Stimulated activated CD4-positive, alpha-beta T cell treated with anti-CD3 and anti-CD28 coated beads, Interleukin-2, amount 100 ng/mL, for 48 hours (primary cell): ENCODE measurements around the gene CAMTA1.

Source experiments
- DNase-seq, 2 donors: peaks; one replicate each; pipeline ENCODE4 v3.0.0-alpha.2; 2020

The CAMTA1 gene

DNA sequence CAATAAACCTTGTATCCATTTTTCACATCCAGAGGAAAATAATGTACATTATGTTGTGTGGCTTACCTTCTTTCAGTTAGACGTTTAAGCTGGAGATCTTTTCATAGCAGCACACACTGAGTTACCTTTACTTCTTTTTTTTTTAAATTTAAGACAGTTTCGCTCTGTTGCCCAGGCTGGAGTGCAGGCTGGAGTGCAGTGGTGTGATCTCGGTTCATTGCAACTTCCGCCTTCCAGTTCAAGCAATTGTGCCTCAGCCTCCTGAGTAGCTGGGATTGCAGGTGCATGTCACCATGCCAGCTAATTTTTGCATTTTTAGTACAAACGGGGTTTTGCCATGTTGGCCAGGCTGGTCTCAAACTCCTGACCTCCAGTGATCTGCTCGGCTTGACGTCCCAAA, 7.4 kb upstream of the CAMTA1 start:
- no peak for DNase-seq

GRCh38 chr1:6779089-6779805, 6.0 kb upstream of the CAMTA1 start:
- no peak for DNase-seq

DNA sequence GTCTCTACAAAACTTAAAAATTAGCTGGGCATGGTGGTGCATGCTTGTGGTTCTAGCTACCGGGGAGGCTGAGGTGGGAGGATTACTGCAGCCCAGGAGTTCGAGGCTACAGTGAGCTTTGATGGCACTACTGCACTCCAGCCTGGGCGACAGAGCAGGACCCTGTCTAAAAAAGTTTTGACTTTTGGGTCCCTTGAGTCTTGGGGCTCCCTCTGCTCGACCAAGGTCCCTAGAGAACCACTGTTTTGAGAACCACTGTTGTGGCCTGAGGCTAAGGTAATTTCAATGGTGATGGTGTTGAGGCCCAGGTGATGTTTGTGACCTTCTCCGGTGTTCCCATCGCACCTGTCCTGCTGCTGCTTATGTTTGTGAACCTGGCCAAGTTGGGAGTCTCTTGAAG, 3.1 kb upstream of the CAMTA1 start:
- DNase-seq = no peak

GRCh38 chr1:6783221-6783620, 2.0 kb upstream of the CAMTA1 start:
- no peak for DNase-seq

- no peak for DNase-seq
Observed at GRCh38 chr1:6783936-6784559, 1.2 kb upstream of the CAMTA1 start.

GRCh38 chr1:6784560-6785317, 515 bp upstream of the CAMTA1 start:
- peak; percentile 98 for DNase-seq

DNA sequence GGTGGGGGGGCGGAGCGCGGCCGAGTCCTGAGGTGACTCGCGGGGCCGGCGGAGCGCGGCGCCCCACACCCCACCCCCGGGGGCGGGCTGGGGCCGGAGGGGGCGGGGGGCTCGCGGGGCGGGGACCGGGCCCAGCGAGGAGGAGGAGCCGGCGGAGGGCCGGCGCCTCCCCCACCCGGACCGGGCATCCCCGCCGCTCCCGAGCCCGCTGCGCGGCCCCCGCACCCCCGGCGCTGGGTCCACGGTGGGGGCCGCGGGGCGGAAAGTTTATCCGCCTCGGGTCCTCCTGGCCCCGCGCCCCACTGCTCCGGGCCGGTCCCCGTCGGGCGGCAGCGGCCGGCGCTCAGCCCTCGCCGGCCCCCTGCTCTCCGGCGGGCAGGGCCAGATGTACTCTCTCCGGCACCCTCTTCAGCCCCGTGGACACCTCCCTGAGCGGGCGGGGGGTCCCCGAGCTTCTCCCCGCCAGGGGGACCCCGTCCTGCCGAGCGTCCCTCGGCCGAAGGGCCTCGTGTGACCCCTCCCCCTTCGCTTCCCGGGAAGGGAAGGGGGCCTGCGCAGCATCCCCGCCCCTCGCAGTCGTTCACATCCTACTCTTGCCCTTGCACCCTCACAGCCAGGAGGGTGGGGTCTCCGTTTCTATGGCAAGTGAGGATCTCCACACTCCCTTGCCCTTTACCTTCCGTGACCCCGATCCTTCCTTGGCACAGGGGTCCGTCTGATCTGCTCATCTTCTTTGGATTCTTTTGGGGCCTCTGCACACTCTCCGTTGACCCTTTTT, 663 bp downstream of the CAMTA1 start:
- peak; percentile 14 to 31 for DNase-seq

GRCh38 chr1:6788946-6789345, 3.7 kb downstream of the CAMTA1 start:
- DNase-seq = no peak

DNA sequence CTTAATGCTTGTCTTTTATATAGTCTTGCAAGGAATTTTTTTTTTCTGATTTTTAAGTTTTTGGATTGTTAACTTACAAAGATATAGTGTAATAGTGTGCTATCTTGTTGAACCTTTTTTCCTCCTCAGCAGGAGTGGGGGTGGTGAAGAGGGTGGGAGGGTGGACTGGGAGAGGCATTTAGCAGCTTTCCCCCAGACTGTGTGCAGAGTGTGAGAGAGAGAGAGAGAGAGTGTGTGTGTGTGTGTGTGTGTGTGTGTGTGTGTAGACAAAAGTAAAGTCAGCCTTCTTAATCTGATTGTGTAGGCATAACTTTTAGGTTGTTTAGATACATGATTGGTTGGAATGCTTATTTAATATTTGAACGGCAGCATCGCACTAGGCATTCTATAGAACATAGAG, 4.9 kb downstream of the CAMTA1 start:
- no peak for DNase-seq

- DNase-seq = no peak
Observed at GRCh38 chr1:6794164-6794563, 8.9 kb downstream of the CAMTA1 start.

DNA sequence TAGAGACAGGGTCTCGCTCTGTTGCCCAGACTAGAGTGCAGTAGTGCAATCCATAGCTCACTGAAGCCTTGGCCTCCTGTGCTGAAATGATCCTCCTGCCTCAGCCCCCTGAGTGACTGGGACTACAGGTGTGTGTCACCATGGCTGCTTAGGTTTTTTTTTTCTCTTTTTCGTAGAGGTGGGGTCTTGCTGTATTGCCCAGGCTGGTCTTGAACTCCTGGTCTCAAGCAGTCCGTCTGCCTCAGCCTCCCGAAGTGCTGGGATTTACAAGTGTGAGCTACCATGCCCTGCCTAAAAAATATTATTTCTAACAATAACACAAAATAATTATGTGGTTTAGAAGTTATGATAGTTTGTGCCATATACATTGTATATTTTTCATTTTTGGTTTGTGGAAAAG, 9.9 kb downstream of the CAMTA1 start:
- DNase-seq = no peak

DNA sequence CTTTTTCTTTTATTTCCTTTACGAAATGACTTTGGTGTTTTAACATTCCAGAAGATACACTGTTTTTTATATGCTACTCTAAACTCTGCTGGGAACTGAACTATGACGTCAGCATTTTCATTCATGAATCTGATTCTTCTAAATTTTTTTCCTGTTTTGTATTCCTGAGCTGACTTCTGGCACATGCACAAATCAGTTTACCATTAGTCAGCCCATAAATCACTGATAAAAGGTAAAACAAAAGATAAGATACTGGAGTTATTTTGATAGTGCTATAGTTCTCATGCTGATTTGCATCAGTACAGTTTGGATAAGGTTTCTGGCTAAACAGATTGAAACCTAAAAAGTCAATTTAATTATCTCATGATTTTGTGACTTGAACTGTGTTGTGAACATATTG, 10.4 kb downstream of the CAMTA1 start:
- no peak for DNase-seq

DNA sequence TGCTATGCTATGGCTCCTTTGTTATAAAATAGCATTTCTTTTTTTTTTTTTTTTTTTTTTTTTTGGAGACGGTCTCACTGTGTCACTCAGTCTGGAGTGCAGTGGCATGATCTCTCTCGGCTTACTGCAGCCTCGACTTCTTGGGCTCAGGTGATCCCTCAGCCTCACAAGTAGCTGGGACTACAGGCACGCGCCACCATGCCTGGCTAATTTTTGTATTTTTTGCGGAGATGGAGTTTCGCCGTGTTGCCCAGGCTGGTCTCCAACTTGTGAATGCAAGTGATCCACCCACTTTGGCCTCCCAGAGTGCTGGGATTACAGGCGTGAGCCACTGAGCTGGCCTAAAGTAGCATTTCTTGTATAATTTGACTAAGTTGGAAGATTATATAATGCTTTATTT, 10.8 kb downstream of the CAMTA1 start:
- DNase-seq = no peak

DNA sequence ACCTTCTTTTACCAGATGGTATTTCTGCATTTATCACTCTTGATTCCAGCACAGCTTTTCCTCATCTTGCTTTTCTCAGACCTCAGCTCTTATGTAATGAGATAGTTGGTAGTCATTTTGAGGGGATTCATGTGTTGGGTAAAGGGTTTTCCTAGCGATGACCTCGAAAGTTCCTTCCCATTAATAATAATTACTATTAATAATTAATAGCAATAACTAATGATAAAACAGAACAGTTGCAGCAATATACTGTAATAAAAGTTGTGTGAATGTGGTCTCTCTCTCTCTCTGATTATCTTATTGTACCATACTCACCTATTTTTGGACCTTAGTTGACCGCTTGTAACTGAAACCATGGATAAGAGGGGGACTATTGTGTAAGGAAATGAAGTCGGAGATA, 14.2 kb downstream of the CAMTA1 start:
- DNase-seq = no peak

DNA sequence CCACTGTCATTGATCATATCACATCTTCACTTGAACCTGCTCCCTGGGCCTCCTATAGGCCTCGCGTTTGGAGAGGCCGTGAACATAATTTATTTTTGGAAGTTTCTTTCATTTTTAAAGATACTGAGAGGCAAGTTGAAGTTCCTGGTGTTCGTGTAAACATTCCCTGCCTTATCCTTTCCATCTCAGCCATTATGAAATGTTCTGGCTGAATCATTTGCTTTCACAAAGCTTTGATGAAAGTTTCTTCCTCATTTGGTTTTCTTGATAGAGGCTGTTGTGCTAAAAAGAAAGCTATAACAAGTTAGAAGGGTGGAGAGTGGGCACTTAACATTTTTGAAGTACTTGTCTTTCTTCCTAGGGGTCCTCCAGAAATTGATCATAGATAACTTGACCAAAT, 15.5 kb downstream of the CAMTA1 start:
- DNase-seq = no peak

- no peak for DNase-seq
Observed at GRCh38 chr1:6801199-6801598, 15.9 kb downstream of the CAMTA1 start.

DNA sequence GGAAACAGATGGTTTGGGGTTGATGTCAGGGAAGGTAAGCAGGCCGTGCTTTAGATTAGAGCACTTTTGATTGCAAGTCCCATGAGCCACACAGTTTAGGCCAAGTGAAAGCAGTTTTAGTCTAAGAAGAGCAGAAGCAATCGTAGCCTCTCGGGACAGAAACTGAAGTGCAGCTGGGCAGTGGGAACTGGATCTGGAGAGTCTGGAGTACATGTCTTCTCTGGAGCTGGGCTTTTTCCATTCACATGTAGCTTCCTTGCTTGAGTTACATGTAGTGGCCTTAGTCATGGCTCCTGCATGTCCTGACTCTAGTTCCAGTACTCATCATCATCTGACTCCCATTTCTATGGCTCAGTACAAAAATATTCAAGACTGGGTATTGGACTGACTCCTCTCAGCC, 16.7 kb downstream of the CAMTA1 start:
- no peak for DNase-seq

- no peak for DNase-seq
Observed at GRCh38 chr1:6802454-6802853, 17.2 kb downstream of the CAMTA1 start.

- no peak for DNase-seq
Observed at GRCh38 chr1:6802893-6803292, 17.6 kb downstream of the CAMTA1 start.

DNA sequence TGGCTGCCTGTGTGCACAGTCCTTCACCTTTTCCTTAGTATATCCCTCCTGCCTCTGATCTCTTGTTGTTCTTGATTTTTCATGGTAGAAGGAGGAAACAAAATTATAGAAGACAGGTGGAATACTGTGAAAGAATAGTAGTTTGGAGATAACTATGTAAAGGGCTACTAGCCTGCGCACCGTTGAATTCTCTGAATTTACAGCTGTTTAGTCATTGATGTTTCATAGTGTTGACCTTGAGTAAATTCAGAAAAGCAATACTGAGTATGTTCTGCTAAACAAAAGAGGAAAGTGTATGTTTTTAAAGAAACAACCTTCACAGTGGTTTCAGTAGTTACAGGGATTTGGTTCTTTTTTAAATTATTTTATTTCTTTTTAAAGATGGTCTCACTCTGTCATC, 18.1 kb downstream of the CAMTA1 start:
- no peak for DNase-seq

DNA sequence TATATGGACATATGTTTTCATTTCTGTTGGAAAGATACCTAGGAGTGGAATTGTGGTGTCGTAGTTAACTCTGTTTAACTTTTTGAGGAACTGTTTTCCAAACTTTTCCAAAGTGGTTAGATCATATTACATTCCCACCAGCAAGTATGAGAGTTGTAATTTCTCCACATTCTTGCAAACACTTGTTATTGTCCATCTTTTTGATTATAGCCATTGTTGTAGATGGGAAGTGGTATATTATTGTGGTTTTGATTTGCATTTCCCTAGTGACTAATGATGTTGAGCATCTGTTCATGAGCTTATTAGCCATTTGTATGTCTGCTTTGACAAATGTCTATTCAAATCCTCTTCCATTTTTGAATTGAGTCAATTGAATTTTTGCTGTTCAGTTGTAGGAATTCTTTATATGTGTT, 19.8 kb downstream of the CAMTA1 start:
- DNase-seq = no peak

- DNase-seq = no peak
Observed at GRCh38 chr1:6807782-6808181, 22.5 kb downstream of the CAMTA1 start.

DNA sequence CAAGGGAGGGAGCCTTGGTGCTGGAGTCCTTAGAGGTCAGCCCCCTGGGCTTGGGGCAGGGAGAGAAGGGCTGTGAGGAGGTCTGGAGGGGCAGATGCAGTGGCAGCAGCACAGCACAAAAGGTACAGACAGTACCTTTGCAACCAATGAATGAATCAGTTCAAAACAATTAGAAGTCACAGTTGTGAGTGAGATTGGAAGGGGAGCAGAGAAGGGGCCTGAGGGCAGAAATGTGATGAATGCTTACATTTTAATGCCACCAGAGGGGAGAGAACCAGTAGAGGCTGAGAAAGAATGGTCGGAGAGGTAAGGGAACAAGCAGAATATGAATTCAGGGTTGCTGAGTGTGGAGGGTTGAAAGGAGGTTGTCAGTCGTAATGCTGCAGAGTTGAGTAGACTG, 24.2 kb downstream of the CAMTA1 start:
- DNase-seq = no peak
